PC-9 (cell line): Measurements from ENCODE around the gene AKR1C1.

Experiments
- EZH2 ChIP-seq: fragments of 200-600 bp; sonication (generic); IDR thresholded peaks from 2 replicates; pipeline ENCODE4 v1.8.0; 2017; ENCODE audit warnings: antibody characterized with exemption, low read depth
- TF ChIP-seq, protein P1 (sequence below): fragments of 200-600 bp; sonication (generic); conservative IDR thresholded peaks from 2 replicates; pipeline ENCODE4 v1.6.1; 2017; ENCODE audit warnings: mixed run types, antibody characterized with exemption, mild to moderate bottlenecking, moderate library complexity

DNA sequence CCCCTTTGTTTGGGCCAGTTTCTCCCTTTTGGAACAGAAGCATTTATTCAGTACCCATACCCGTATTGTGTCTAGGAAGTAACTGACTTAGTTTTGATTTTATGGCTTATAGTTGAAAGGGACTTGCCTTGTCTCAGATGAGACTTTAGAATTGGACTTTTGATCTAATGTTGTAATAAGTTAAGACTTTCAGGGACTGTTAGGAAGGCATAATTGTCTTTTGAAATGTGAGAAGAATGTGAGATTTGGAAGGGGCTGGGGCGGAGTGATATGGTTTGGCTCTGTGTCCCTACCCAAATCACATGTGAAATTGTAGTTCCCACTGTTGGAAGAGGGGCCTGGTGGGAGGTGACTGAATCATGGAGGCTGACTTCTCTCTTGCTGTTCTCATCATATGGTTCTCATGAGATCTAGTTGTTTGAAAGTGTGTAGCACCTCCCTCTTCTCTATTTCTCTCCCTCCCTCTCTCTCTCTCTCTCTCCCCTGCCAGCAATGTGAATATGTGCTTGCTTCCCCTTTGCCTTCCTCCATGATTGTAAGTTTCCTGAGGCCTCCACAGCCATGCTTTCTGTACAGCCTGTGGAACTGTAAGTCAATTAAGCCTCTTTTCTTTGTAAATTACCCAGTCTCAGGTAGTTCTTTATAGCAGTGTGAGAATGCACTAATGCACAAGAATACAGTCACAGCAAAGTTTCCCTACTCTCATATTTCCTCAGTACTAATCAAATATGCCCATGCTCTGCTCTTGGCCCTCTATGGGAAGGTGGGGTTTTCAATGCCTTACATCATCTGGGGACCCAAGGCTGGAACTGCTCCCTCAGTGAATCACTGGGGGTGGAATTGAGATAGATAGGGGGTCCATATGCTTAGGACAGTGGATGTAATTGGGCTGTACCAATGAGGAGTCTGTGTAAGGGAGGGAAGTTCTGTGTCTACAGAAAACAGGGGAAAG, 17.2 kb upstream of the AKR1C1 start:
- TF ChIP-seq, protein P1, sequence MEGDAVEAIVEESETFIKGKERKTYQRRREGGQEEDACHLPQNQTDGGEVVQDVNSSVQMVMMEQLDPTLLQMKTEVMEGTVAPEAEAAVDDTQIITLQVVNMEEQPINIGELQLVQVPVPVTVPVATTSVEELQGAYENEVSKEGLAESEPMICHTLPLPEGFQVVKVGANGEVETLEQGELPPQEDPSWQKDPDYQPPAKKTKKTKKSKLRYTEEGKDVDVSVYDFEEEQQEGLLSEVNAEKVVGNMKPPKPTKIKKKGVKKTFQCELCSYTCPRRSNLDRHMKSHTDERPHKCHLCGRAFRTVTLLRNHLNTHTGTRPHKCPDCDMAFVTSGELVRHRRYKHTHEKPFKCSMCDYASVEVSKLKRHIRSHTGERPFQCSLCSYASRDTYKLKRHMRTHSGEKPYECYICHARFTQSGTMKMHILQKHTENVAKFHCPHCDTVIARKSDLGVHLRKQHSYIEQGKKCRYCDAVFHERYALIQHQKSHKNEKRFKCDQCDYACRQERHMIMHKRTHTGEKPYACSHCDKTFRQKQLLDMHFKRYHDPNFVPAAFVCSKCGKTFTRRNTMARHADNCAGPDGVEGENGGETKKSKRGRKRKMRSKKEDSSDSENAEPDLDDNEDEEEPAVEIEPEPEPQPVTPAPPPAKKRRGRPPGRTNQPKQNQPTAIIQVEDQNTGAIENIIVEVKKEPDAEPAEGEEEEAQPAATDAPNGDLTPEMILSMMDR: no peak
- no peak for TF ChIP-seq EZH2
